Left lobe of liver (tissue), 2 donors: Measurements from ENCODE around the gene PPP1R16B. TPM values are rescaled to one million over a fixed set of nuclear protein-coding genes. Genes with fewer than 3 reads are reported as not detected.
"Not testable (repeated sequence)": the region's sequence is repeated elsewhere in the genome, so short reads cannot be mapped to it uniquely, and the experiment has no call there.

Experiments
- ATAC-seq: fragments of 200-7000 bp; cut with Tn5 transposase; one replicate; pipeline ENCODE4 v1.9.1; 2020; ENCODE audit warnings: mild to moderate bottlenecking, moderate library complexity
- DNase-seq: peaks from one replicate; pipeline ENCODE4 v3.0.0-alpha.2; 2020; ENCODE audit warnings: low spot score
- total RNA-seq: library from RNA; stranded (reverse); gene quantifications from one replicate; pipeline ENCODE4 v1.2.1, GENCODE V29; 2021
- donor health status: DM: no; HTN: no; CAD: no; lungs with moderate emphysema.
- donor health status: DM: no; HTN: yes; CAD: no.

The PPP1R16B gene
- total RNA-seq, 1 donor from 2014 or later = 1.7 TPM

DNA sequence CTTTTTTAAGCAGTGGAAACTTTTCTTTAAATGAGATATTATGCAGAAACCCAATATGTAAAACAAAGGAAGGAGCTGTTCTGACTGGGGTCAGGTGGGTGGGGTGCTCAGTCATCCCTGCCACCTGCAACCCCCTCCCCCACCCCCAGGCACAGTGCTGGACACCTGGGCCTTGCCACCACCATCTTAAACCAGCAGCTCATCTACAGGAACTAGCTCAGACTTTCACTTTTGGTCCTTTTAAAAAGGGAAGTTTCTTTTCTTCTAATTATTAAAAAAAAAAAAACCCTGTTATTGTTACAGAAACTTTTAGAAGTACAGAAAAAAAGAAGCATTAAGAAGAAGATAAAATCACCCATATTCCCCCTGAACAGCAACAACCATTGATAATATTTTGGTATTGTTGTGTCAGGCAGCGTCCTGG lies 37.1 kb downstream of the PPP1R16B start:
- DNase-seq (no peak), ATAC-seq (no peak)

DNA sequence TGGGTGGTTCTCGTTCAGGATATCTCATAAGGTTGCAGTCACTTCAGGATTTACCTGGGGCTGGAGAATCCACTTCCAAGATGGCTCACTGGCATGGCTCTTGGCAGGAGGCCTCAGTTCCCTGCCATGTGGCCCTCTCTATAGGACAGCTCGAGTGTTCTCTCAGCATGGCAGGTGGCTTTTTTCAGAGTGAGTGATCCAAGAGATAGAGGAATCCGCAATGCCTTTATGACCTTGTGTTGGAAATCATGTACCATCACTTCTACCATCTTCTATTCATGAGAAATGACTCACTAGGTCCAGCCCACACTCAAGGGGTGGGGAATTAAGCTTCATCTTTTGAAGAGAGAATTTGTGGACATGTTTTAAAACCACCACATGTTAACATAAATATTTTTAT lies 37.8 kb downstream of the PPP1R16B start:
- DNase-seq (no peak), ATAC-seq (no peak)

DNA sequence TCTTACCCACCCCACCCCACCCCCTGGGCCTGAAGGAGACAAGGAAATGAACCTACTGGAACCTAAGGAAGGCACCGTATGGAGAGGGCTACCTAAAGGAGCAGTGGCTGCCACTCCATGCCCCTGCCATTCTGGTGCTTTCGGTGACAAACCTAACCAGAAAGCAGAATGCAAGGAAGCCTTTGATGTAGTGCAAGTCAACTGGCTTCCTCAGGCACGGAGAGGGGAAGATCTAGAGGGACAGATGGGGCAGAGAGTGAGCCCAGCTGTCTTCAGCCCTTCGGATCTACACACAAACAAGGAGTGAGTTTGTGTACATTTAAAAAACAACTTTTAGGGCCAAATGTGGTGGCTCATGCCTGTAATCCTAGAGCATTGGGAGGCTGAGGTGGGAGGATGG lies 39.5 kb downstream of the PPP1R16B start:
- DNase-seq = no peak
- no peak for ATAC-seq

DNA sequence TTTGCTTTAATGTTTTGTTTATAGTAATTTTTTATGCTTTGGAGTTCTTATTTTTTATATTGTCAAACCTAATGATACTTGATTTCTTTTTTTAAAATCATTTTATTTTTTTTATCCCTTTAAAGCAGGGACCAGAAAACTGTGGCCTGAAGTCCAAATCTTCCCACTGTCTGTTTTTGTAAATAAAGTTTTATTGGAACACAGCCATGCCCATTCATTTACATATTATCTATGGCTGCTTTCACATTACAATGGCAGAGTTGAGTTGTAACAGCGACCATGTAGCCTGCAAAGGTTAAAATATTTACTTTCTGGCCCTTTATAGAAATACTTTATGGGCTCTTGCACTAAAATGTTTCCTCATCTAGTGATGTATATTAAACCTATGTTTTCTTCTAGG lies 42.3 kb downstream of the PPP1R16B start:
- DNase-seq (no peak), ATAC-seq (no peak)

DNA sequence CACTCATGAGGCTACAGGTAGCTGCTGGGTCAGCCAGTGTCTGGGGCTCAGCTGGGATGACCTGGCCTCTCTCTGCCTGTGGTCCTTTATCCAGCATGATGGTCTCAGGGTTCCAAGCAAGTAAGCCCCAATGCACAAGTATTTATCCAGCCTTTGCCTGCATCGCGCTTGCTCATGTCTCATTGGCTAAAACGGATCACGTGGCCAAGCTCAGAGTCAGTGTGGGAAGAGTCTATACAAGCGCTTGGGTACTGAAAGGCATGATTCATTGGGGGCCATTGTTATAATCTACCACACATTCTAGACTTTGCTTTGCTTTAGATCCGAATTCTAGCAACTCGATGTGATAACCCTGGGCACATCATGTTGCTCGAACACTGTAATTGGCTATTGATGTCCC lies 48.3 kb downstream of the PPP1R16B start:
- no peak for ATAC-seq
- DNase-seq = no peak

DNA sequence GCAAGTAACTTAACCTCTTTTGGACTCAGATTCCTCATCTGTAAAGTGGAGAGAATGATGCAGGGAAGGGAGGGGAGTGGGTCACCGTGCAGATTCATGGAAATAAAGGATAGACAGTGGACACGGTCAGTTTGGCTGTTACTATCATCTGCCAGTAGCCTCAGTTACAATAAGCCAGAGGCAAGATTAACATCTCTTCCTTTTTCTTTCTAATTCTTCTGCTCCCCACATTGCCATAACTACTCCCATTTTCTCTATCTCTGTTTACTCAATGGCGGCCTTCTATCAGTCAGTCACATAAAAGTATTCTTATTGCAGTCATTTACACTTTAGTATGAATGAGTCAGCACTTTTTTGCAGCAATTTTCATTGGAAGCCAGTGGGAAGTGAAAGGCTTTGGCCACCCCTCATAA lies 49.2 kb downstream of the PPP1R16B start:
- DNase-seq (no peak), ATAC-seq (no peak)

DNA sequence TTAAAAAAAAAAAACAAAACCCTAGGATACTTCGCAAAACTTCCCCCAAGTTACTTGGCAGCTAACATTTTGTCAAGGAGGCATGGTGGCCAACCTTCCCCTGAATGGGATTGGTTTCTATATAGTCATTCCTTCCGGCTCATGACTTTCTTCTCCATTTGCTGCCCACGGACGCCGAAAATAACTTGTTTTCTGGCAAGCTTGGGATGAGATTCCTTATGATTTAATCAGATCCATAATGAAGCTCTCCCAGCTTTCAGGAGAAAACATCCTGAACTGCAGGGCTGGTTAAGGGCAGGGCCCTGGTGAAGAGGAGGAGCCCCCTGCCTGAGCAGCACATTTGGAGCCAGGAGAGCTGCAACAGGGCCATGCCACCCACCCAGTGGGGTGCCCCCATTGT lies 49.9 kb downstream of the PPP1R16B start:
- DNase-seq (no peak), ATAC-seq (no peak)

DNA sequence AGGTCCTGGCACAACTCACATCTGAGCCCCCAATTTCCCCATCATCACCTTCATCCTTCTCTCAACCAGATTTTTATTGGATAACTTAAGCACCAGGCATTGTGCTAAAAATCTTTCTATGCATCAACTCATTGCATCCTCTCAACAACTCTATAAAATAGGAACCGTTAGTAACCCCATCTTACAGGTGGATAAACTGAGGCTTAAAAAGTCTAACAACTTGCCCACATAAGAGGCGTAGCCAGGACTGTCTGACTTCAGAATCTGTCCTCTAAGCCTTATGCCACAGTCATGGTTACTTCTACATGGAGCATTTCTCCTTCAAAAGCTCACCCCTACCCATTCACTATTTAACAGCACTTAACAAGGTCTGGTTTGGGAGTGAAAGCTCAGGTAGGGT lies 51.1 kb downstream of the PPP1R16B start:
- DNase-seq (no peak), ATAC-seq (no peak)

DNA sequence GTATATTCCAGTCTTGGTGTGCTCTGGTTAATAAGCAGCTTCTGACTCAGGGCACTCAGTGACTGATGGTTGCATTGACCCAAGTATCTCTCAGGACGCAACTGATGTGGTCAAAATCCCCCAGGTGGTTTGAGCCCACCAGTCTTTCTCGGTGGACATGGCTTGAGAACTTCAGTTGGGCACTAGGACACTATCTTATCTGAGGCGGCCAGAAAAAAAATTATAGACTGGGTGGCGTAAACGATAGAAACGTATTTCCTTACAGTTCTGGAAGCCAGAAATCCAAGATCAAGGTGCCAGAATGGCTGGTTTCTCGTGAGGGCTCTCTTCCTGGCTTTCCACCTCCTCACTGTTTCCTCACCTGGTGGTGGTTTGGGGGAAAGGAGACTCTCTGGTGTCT lies 52.2 kb downstream of the PPP1R16B start:
- DNase-seq (no peak), ATAC-seq (no peak)

DNA sequence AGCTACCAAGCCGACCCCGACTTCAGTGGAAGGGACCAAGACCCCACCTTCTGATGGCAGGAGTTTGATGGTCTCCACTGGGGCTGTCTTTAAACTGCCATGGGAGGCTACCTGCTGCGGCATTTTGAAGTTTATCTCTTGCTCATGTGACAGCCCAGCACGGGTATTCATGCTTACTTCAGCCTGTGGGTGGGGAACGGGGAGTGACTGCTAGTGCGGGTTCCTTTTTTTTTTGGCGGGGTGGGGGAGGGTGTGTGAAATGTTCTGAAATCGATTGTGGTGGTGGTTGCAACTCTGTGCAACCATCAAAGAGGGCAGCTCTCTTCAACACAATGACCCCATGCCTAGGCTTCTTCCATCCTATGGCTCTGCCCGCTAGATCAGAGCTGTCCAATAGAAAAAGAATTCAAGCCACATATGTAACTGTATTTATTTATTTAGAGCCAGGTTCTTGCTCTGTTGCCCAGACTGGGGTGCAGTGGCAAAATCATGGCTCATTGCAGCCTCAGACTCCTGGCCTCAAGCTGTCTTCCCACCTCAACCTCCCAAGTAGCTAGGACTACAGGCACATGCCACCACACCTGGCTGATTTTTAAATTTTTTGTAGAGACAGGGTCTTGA lies 53.7 kb downstream of the PPP1R16B start:
- DNase-seq (no peak), ATAC-seq (no peak)

DNA sequence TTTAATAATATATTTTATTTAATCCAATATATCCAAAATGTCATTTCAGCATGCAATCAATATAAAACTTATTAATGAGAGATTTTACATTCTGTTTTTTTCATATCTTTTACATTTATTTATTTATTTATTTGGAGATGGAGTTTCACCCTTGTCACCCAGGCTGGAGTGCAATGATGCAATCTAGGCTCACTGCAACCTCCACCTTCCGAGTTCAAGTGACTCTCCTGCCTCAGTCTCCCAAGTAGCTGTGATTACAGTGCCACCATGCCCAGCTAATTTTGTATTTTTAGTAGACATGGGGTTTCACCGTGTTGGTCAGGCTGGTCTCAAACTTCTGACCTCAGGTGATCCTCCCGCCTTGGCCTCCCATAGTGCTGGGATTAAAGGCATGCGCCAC lies 54.4 kb downstream of the PPP1R16B start:
- not testable (repeated sequence) for ATAC-seq, DNase-seq

DNA sequence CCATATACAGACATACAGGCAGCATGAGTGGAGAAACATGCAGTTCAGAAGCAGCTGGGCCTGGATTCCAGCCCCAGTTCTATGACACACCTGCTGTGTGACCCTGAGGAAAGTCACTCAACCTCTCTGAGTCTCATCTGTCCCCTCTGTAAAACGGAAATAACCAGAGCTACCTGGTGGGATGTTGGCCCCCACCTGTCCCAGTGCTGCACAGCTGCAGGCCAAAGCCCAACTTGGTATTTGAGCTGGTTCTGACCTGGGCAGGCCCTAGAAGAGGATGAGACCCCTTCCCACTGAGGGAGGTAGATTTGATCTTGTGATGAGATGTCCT lies 55.5 kb downstream of the PPP1R16B start:
- ATAC-seq = no peak
- DNase-seq = no peak

DNA sequence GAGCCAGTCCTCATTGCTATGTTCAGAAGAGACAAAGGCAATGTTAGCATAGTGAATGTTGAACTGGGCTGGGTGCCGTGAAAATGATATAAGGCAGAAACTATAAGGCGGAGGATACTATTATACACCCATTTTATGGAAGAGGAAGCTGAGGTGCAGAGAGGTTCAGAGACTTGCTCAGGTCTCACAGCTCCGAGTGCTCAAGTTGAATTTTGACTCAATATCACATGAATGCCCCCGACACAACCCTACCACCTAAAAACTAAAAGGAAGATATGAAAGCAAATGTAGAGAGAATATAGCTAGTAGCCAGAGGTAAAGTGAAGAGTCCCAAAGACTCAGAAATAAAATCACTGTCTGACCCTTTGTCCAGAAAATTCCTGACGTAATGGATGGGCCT lies 56.7 kb downstream of the PPP1R16B start:
- ATAC-seq = no peak
- DNase-seq = no peak

DNA sequence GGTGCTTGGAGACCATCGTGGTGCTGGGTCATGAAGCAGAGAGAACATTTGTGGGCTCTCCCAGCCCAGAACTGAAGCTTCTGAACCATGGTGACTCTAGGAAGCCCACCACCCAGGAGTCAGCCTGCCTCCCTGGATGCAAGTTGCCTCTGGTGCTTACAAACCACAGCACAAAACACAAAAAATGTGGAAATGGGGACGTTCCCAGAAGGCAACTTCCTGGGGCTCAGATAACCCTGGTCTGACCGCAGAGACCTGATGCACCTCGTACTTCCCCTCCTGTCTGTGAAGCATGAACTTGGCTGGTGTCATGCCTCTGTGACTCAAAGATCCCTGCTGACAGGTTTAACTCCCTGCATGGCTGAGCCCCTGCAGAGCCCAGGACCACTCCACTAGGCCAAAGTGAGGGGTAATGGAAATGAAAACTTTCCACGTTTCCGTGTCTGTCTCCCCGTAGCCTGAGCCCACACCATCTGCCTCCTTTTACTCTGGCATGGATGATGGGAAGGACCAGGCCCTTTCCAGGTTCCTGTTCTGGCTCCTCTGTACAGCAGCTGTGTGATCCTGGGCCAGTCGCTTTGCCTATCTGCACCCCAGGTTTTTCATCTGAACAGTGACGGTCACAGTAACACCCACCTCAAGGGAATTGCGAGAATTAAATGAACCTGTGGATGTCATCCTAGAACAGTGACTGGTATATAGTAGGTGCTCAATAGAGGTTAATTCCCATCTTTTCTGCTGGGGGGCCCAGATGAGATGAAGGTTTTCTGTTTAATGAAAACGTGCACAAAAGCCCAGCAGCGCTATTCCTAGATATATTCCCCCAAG lies 57.7 kb downstream of the PPP1R16B start:
- ATAC-seq = no peak
- peak; percentile 38 for DNase-seq

DNA sequence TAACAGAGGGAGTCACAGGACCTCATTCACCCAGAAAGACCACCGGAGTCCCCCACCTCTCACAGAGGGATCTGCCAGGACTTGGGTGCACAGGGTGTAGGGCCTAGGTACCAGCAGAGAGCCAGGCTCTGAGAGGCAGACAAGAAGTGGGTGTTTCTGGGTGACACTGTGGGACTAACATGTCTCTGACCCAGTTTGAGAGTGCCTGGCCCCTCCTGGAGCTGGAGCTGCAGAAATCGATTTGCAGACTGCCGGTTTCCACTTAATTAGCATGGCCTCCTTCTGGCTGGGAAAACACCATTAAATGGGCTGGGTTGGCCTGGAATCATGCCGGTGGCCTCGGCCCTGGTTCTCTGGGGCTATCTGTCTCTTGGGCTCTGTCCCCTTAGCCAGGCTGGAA lies 59.2 kb downstream of the PPP1R16B start:
- no peak for DNase-seq
- no peak for ATAC-seq

DNA sequence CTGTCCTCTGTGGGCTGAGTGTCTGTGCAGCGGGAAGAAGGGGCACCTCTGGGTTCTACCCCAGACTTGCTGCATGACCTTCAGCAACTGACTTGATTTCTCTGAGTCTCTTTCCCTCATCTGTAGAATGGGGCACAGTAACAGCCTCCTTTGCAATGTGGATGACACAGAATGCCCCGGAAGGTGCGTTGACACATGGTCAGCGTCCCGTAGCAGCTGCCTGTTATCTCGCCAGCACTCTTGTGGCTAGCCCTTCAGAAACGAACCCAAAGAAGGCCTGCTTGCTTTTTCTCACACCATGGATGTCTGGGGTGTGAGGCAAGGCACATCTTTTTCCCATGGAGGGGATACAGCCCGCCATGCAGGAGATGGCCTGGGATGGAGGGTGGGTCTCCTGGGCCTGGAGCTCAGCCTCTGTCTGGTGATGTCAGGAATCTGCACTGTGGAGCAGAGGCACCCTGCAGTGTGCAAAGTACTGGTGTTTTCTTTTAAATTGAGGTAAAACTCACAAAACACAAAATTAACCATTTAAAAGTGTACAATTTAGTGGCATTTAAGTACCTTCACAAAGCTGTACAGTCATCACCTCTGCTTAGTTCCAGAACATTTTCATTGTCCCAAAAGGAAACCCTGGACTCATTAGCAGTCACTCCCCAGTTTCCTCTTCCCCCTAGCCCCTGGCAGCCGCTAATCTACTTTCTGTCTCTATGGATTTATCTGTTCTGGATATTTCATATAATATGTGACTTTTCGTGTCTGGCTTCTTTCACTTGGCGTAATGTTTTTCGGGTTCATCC lies 61.0 kb downstream of the PPP1R16B start:
- peak; percentile 38 for ATAC-seq
- no peak for DNase-seq

DNA sequence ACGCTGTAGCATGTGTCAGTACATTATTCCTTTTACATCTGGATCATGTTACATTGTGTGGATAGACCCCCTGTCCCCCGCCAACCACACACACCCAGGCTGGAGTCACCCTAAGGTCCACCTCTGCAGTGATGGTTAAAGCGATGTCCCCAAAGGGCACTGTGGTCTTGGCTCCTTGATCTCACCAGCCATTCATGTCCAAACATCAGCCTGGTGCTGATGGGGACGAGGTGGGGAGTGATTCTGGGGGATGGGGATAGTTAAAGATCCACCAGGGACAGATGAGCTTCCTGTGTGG lies 61.5 kb downstream of the PPP1R16B start:
- ATAC-seq = no peak

DNA sequence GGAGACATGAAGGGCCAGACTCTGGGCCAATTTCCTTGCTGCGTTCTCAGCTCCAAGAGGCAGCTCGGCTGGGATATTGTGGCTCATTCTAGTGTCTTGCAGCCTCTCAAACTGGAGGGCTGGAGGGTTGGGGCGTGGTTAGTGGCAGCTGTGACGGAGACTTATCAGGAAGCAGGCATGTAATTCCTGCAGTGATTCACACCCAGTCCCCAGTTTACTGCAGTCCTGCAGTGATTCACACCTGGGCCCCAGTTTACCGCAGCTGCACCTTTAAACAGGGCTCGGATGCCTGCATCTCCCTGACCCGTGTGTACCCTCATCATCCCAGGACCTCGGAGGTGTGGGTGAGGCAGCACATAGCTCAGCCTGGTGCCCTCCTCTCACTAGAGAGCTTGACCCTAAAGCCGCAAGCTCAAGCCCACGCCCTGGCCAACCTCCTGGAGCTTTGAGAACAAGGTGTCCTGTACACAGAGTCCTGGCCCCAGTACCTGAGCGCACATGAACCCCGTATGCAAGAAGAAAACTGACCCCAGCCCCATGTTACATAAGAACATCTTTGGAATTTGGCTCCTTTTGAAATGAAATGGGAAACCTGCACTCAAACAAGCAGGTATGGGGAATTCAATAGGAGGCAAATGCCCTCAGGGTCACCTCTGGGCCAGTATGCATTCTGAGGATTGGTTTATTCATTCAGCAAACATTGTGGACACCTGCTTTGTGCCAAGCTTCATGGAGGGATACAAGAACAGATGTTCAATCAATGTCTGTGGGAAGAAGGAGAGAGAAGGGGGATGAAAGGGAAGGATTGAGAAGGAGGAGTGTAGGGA lies 65.4 kb downstream of the PPP1R16B start:
- DNase-seq (no peak), ATAC-seq (no peak)

More for the DNA sequence above, 61.5 kb downstream of the PPP1R16B start:
- no peak for DNase-seq

DNA sequence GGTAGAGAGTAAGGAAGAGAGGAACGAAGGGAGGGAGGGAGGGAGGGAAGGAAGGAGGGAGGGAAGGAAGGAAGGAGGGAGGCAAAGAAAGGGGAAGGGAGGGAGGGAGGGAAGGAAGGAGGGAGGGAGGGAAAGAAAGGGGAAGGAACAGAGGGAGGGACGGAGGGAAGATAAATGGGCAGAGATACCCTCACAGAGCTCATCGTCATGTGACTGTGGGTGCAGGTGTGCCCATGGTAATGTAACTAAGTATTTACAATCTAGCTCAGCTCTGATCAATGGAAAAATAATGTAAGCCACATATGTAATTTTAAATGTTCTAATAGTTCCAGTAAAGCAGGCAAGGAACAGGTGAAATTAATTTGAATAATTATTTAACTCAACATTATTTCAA lies 66.1 kb downstream of the PPP1R16B start:
- ATAC-seq = no peak

DNA sequence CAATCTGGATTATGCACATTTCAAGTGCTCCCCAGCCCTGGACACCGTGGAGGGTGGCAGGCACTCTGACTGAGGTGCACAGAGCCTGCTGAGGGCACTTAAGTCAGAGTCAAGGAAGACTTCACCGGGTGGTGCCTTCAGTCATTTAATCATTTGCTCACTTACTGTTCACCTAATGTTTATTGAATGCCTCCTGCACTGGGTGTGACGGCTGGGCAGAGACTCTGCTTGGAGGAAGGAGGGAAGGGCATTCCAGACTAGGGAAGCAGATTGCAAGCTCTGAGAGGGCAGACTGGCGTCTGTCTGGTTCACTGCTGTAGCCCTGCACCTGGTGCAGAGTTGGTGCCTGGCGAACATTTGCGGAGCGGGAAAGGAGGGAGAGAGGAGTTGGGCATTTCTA lies 66.5 kb downstream of the PPP1R16B start:
- ATAC-seq = no peak

More for the DNA sequence above, 66.1 kb downstream of the PPP1R16B start:
- no peak for DNase-seq

DNA sequence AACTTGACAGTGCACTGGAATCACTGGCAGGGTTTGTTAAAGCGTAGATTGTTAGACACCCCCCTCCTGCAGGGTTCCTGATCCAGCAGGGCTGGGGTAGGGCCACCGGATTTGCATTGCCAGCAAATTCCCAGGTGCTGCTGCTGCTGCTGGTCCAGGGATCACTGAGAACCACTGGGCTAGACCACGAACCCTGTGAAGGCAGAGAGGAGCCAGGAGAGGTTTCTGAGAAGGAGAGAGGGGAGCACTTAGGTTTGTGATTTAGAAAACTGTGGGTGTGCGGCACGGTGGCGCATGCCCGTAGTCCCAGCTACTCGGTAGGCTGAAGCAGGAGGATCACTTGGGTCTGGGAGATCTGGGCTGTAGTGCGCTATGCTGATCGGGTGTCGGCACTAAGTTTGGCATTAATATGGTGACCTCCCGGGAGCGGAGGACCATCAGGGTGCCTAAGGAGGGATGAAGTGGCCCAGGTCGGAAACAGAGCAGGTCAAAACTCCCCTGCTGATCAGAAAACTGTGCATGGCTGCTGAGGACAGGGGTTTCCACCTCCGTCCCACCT lies 67.1 kb downstream of the PPP1R16B start:
- ATAC-seq (no peak), DNase-seq (no peak)

More for the DNA sequence above, 66.5 kb downstream of the PPP1R16B start:
- DNase-seq = no peak
